Epithelial cell of esophagus (primary cell): ENCODE measurements around the gene NUDCD3.

Experiments used
- DNase-seq: peaks from one replicate; pipeline ENCODE4 v3.0.0; 2010; ENCODE audit warnings: low read depth
- H3K4me3 ChIP-seq: 2 replicates; pipeline ENCODE4 v1.5.1; 2011; ENCODE audit warnings: mild to moderate bottlenecking, low read length, control low read depth
- CTCF ChIP-seq: IDR thresholded peaks from 2 replicates; pipeline ENCODE4 v1.5.1; 2011; ENCODE audit warnings: low read depth, mild to moderate bottlenecking, low read length, control low read depth, inconsistent platforms; ENCODE audit not compliant: insufficient read depth; ENCODE audit errors: missing control alignments

NUDCD3 gene

GRCh38 chr7:44372560-44373417, 117.7 kb downstream of the NUDCD3 start:
- DNase-seq: peak; percentile 35
- no peak for TF ChIP-seq CTCF
- H3K4me3 ChIP-seq: no peak overlapping the region

GRCh38 chr7:44368885-44369284, 121.6 kb downstream of the NUDCD3 start:
- DNase-seq: no peak
- no peak for TF ChIP-seq CTCF
- no peak overlapping the region for H3K4me3 ChIP-seq

GRCh38 chr7:44368455-44368854, 122.0 kb downstream of the NUDCD3 start:
- no peak for DNase-seq
- TF ChIP-seq CTCF: no peak
- no peak overlapping the region for H3K4me3 ChIP-seq

GRCh38 chr7:44367475-44368043, 122.9 kb downstream of the NUDCD3 start:
- H3K4me3 ChIP-seq: no peak overlapping the region

GRCh38 chr7:44366986-44367385, 123.5 kb downstream of the NUDCD3 start:
- TF ChIP-seq CTCF: no peak
- no peak for DNase-seq
- no peak overlapping the region for H3K4me3 ChIP-seq

More at GRCh38 chr7:44367475-44368043, 122.9 kb downstream of the NUDCD3 start:
- no peak for TF ChIP-seq CTCF
- DNase-seq: no peak

GRCh38 chr7:44353668-44354067, 136.8 kb downstream of the NUDCD3 start:
- no peak for DNase-seq
- TF ChIP-seq CTCF: no peak
- H3K4me3 ChIP-seq: no peak overlapping the region
